Mammary epithelial cell (primary cell): ENCODE data around the gene TRMT6.

Experiments used
- CTCF ChIP-seq, 2 donors: IDR thresholded peaks in 1 of 2; conservative IDR thresholded peaks in 1 of 2; 2 replicates each; pipeline ENCODE4 v1.5.1; 2011 to 2012; ENCODE audit warnings: inconsistent platforms in 2 of 2, low read length in 2 of 2, mild to moderate bottlenecking in 2 of 2, control low read depth in 1 of 2, low read depth in 1 of 2; ENCODE audit not compliant: insufficient read depth in 1 of 2; ENCODE audit errors: extremely low read depth in 1 of 2
- EZH2 ChIP-seq: IDR thresholded peaks from 2 replicates; pipeline ENCODE4 v1.6.1; 2012; ENCODE audit warnings: low read length, inconsistent platforms, borderline replicate concordance

- TF ChIP-seq CTCF (conservative IDR thresholded peaks at IDR 0.05 in 1 of 2, IDR thresholded peaks at IDR 0.05 in 1 of 2; ENCODE audit: extremely low read depth in 1 of 2, insufficient read depth in 1 of 2, low read depth in 1 of 2, low read length in 2 of 2) (no peak), EZH2 (no peak)
Measured at GRCh38 chr20:5931411-5931810, 18.9 kb downstream of the TRMT6 start.
